ENCODE results near the gene PYGL.

Gene PYGL

GRCh38 chr14:50978529-50978871 is 34.2 kb upstream of the PYGL start:
- no peak for TF ChIP-seq CTCF (IDR thresholded peaks at IDR 0.05; ENCODE audit: low read depth, low read length)
- no peak for DNase-seq (ENCODE audit: extremely low read depth, low read depth)

GRCh38 chr14:50977863-50978528 is 33.7 kb upstream of the PYGL start:
- no peak for TF ChIP-seq CTCF (IDR thresholded peaks at IDR 0.05; ENCODE audit: low read depth, low read length)
- DNase-seq (ENCODE audit: extremely low read depth, low read depth): no peak

- no peak for TF ChIP-seq CTCF (IDR thresholded peaks at IDR 0.05; ENCODE audit: low read depth, low read length)
- no peak for DNase-seq (ENCODE audit: extremely low read depth, low read depth)
Observed at GRCh38 chr14:50974118-50974517, 29.8 kb upstream of the PYGL start.

- no peak for DNase-seq (ENCODE audit: extremely low read depth, low read depth)
- no peak for TF ChIP-seq CTCF (IDR thresholded peaks at IDR 0.05; ENCODE audit: low read depth, low read length)
Observed at GRCh38 chr14:50972734-50973133, 28.5 kb upstream of the PYGL start.

GRCh38 chr14:50970886-50971781 is 26.9 kb upstream of the PYGL start:
- no peak for DNase-seq (ENCODE audit: extremely low read depth, low read depth)

GRCh38 chr14:50967790-50968189 is 23.5 kb upstream of the PYGL start:
- TF ChIP-seq CTCF (IDR thresholded peaks at IDR 0.05; ENCODE audit: low read depth, low read length): no peak

More at GRCh38 chr14:50970886-50971781, 26.9 kb upstream of the PYGL start:
- TF ChIP-seq CTCF (IDR thresholded peaks at IDR 0.05; ENCODE audit: low read depth, low read length): no peak

GRCh38 chr14:50967103-50967502 is 22.8 kb upstream of the PYGL start:
- TF ChIP-seq CTCF (IDR thresholded peaks at IDR 0.05; ENCODE audit: low read depth, low read length): no peak
- DNase-seq (ENCODE audit: extremely low read depth, low read depth): peak; percentile 57

More at GRCh38 chr14:50967790-50968189, 23.5 kb upstream of the PYGL start:
- DNase-seq (ENCODE audit: extremely low read depth, low read depth): no peak
